Measurements from ENCODE around the gene CPEB2.
"Not testable (repeated sequence)": the region's sequence is repeated elsewhere in the genome, so short reads cannot be mapped to it uniquely, and the experiment has no call there.

The CPEB2 gene

GRCh38 chr4:15063341-15063740 is 61.1 kb downstream of the CPEB2 start:
- DNase-seq, result no peak

- DNase-seq, result no peak
Measured at GRCh38 chr4:15065516-15065915, 63.2 kb downstream of the CPEB2 start.

- DNase-seq, result no peak
Measured at GRCh38 chr4:15066140-15066539, 63.9 kb downstream of the CPEB2 start.

GRCh38 chr4:15068298-15068697 is 66.0 kb downstream of the CPEB2 start:
- DNase-seq, result no peak

GRCh38 chr4:15075875-15076274 is 73.6 kb downstream of the CPEB2 start:
- DNase-seq, result no peak

- no peak for DNase-seq
Measured at GRCh38 chr4:15077969-15078368, 75.7 kb downstream of the CPEB2 start.

- no peak for DNase-seq
Measured at GRCh38 chr4:15078682-15079642, 76.7 kb downstream of the CPEB2 start.

- no peak for DNase-seq
Measured at GRCh38 chr4:15084780-15085179, 82.5 kb downstream of the CPEB2 start.

- DNase-seq, result not testable (repeated sequence)
Measured at GRCh38 chr4:15085762-15086161, 83.5 kb downstream of the CPEB2 start.

GRCh38 chr4:15086259-15086658 is 84.0 kb downstream of the CPEB2 start:
- not testable (repeated sequence) for DNase-seq

- no peak for DNase-seq
Measured at GRCh38 chr4:15088394-15089035, 86.2 kb downstream of the CPEB2 start.

GRCh38 chr4:15089979-15090378 is 87.7 kb downstream of the CPEB2 start:
- no peak for DNase-seq

- no peak for DNase-seq
Measured at GRCh38 chr4:15100380-15100779, 98.1 kb downstream of the CPEB2 start.

GRCh38 chr4:15100994-15101695 is 98.9 kb downstream of the CPEB2 start:
- DNase-seq, result no peak

GRCh38 chr4:15104825-15105224 is 102.5 kb downstream of the CPEB2 start:
- no peak for DNase-seq

GRCh38 chr4:15106399-15106798 is 104.1 kb downstream of the CPEB2 start:
- no peak for DNase-seq

- DNase-seq, result no peak
Measured at GRCh38 chr4:15109600-15109999, 107.3 kb downstream of the CPEB2 start.

GRCh38 chr4:15110120-15110571 is 107.9 kb downstream of the CPEB2 start:
- DNase-seq, result no peak

GRCh38 chr4:15116509-15117079 is 114.3 kb downstream of the CPEB2 start:
- no peak for DNase-seq

GRCh38 chr4:15117270-15117946 is 115.1 kb downstream of the CPEB2 start:
- peak in 1 of 2 experiments; percentile 7 for DNase-seq

- DNase-seq, result no peak
Measured at GRCh38 chr4:15118292-15118691, 116.0 kb downstream of the CPEB2 start.

Data from activated CD4-positive, alpha-beta T cell treated with anti-CD3 and anti-CD28 coated beads, Interleukin-2, amount 50 U/mL, for 48 hours (primary cell).